SU-DHL-6 (cell line): ENCODE results near the gene FAM135A.

Experiments used
- H2AFZ ChIP-seq: fragments of 200-600 bp; sonication (generic); 2 replicates; pipeline ENCODE4 v1.6.1; 2014; ENCODE audit warnings: low read depth, mild to moderate bottlenecking, moderate library complexity, mixed read lengths, antibody characterized with exemption, low read length; ENCODE audit not compliant: severe bottlenecking
- H3F3A ChIP-seq: fragments of 200-600 bp; shearing (Covaris generic); 2 replicates; pipeline ENCODE4 v1.6.0; 2016; ENCODE audit warnings: antibody characterized with exemption, mild to moderate bottlenecking; ENCODE audit not compliant: insufficient read depth
- H3K27ac ChIP-seq: fragments of 200-600 bp; sonication (generic); 2 replicates; pipeline ENCODE4 v1.5.1; 2016; ENCODE audit warnings: low read depth, mild to moderate bottlenecking, low read length, moderate library complexity, mixed read lengths
- H3K27me3 ChIP-seq: fragments of 200-600 bp; sonication (generic), shearing (Covaris generic); 2 replicates; pipeline ENCODE4 v1.6.0; 2014; ENCODE audit warnings: mild to moderate bottlenecking, low read length
- H3K36me3 ChIP-seq: fragments of 200-600 bp; sonication (generic); 2 replicates; pipeline ENCODE4 v1.6.1; 2014; ENCODE audit warnings: mild to moderate bottlenecking, low read length, mixed read lengths
- H3K4me2 ChIP-seq: fragments of 300-600, 200-600 bp; shearing (Covaris generic), sonication (generic); 2 replicates; pipeline ENCODE4 v1.6.0; 2014; ENCODE audit warnings: low read length, low read depth, mild to moderate bottlenecking; ENCODE audit not compliant: poor library complexity, severe bottlenecking
- H3K4me3 ChIP-seq: fragments of 200-600 bp; sonication (generic); 2 replicates; pipeline ENCODE4 v1.5.1; 2014; ENCODE audit warnings: antibody characterized with exemption, low read length, mild to moderate bottlenecking, mixed read lengths; ENCODE audit not compliant: insufficient read depth, poor library complexity, severe bottlenecking
- H3K79me2 ChIP-seq: fragments of 200-600 bp; sonication (generic); 2 replicates; pipeline ENCODE4 v1.6.1; 2014; ENCODE audit warnings: mild to moderate bottlenecking, low read length, moderate library complexity; ENCODE audit not compliant: insufficient read depth
- H3K9ac ChIP-seq: fragments of 200-600 bp; sonication (generic); 2 replicates; pipeline ENCODE4 v1.7.0; 2014; ENCODE audit warnings: mild to moderate bottlenecking, low read length
- H3K9me2 ChIP-seq: fragments of 200-600 bp; sonication (generic); replicated peaks from 2 replicates; pipeline ENCODE4 v1.6.1; 2014; ENCODE audit warnings: low read length; ENCODE audit not compliant: insufficient read depth
- H3K9me3 ChIP-seq: fragments of 200-600 bp; sonication (generic); 2 replicates; pipeline ENCODE4 v1.6.1; 2014; ENCODE audit warnings: low read length, mixed read lengths; ENCODE audit not compliant: insufficient read depth
- H4K20me1 ChIP-seq: fragments of 200-600 bp; sonication (generic); 2 replicates; pipeline ENCODE4 v1.6.1; 2014; ENCODE audit warnings: low read depth, mild to moderate bottlenecking, antibody characterized with exemption, low read length, moderate library complexity, mixed read lengths
- CTCF ChIP-seq: fragments of 200-600 bp; sonication (generic); IDR thresholded peaks from one replicate; pipeline ENCODE4 v1.5.1; 2017; ENCODE audit warnings: antibody characterized with exemption, mild to moderate bottlenecking, low read length, moderate library complexity; ENCODE audit not compliant: insufficient read depth, poor library complexity, severe bottlenecking
- EZH2phosphoT487 ChIP-seq: fragments of 200-600 bp; sonication (generic), shearing (Covaris generic); conservative IDR thresholded peaks from 2 replicates; pipeline ENCODE4 v1.6.1; 2018; ENCODE audit warnings: mild to moderate bottlenecking, antibody characterized with exemption, low read length, moderate library complexity, mixed read lengths

The FAM135A gene

DNA sequence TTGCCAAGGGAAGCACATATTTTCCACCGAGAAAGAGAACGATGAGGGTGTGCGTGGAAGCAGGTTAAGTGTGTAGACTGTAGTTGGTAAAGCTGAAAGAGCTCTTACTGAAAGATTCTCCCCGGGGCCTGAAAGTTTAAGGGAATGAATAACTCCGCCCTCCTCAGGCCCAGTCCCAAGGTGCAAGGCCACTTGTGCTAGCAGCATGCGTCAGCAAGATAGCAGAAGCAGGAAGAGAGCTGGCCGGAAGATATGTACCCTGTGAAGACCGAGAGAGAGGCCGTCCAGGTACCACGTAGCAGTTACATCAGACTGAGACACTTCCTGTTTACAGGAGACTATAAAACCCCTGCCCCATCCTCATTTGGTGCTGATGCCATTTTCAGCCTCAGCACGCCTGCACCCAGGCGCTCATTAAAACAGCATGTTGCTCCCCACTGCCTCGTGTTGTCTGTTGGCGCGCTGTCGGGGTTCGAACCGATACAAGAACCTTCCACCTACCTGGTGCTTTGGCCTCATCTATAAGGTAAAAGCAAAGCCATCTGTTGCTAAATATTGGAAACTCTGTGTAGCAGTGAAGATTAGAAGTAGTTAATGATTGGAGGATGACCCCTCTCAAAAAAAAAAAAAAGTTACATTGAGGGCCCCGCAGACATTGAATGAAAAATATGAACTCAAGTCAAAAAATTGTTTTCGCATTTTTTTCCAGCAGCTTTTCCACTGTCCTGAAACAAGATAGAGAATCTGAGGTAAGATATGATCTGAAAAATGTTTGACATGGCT, 18.6 kb upstream of the FAM135A start:
- H3K9me3 ChIP-seq, result no peaks in the 10 kb centered on the region
- no peaks in the 10 kb centered on the region for H3F3A ChIP-seq
- H3K9me2 ChIP-seq, result no peaks in the 10 kb centered on the region
- no peak overlapping the region for H3K4me2 ChIP-seq
- no peak overlapping the region for H3K4me3 ChIP-seq
- H3K9ac ChIP-seq, result no peak overlapping the region
- no peak for TF ChIP-seq CTCF
- no peak for TF ChIP-seq EZH2phosphoT487
- H3K27me3 ChIP-seq, result 0 out of 2 replicates have a peak, but pooled peaks cover 2% of the 10 kb centered on the region
- no peak overlapping the region for H2AFZ ChIP-seq
- no peaks in the 10 kb centered on the region for H3K36me3 ChIP-seq
- no peak overlapping the region for H3K27ac ChIP-seq
- H4K20me1 ChIP-seq, result no peaks in the 10 kb centered on the region
- H3K79me2 ChIP-seq, result no peaks in the 10 kb centered on the region

DNA sequence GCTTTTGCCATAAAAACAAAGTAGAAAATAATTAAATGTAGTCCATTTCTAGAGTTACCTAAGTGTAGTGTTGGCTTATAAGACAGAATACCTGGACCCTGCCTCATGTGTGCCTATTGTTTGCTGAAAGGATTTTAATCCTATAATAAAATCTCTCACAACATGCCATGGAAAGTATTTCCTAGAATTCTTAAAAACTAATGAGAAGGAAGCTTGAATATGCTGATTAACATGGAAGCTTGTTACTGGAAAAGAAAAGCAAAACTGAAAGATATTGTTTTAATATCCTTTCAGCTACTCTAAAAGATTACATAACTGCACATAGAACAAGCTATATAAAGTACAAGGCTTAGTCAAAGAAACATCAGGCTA, 18.0 kb upstream of the FAM135A start:
- Histone ChIP-seq H3K79me2 (no peaks in the 10 kb centered on the region), H4K20me1 (no peaks in the 10 kb centered on the region), H3K9me2 (no peaks in the 10 kb centered on the region), H3K9ac (no peak overlapping the region), H3K9me3 (no peaks in the 10 kb centered on the region), H3K27ac (no peak overlapping the region), H2AFZ (no peak overlapping the region), H3K27me3 (0 out of 2 replicates have a peak, but pooled peaks cover 2% of the 10 kb centered on the region), H3F3A (no peaks in the 10 kb centered on the region), H3K4me2 (no peak overlapping the region), H3K36me3 (no peaks in the 10 kb centered on the region), H3K4me3 (no peak overlapping the region)
- TF ChIP-seq CTCF (no peak), EZH2phosphoT487 (no peak)

- Histone ChIP-seq H3K27ac (no peak overlapping the region), H3F3A (no peaks in the 10 kb centered on the region), H3K4me2 (no peak overlapping the region), H3K36me3 (no peaks in the 10 kb centered on the region), H3K9me3 (no peaks in the 10 kb centered on the region), H3K9me2 (no peaks in the 10 kb centered on the region), H3K4me3 (no peak overlapping the region), H2AFZ (no peak overlapping the region), H3K79me2 (no peaks in the 10 kb centered on the region), H3K27me3 (0 out of 2 replicates have a peak, but pooled peaks cover 2% of the 10 kb centered on the region), H3K9ac (no peak overlapping the region), H4K20me1 (no peaks in the 10 kb centered on the region)
- TF ChIP-seq CTCF (no peak), EZH2phosphoT487 (no peak)
Measured at GRCh38 chr6:70396163-70396562, 17.1 kb upstream of the FAM135A start.
